Stomach (tissue), 9 donors: Measurements from ENCODE around the gene ATOX1. TPM values are rescaled to one million over a fixed set of nuclear protein-coding genes. Genes with fewer than 3 reads are reported as not detected.
"Not testable (repeated sequence)": the region's sequence is repeated elsewhere in the genome, so short reads cannot be mapped to it uniquely, and the experiment has no call there.

Experiments
- DNase-seq, 2 donors: peaks; one replicate each; pipeline versions ENCODE4 v3.0.0 to v3.0.0-alpha.2; 2013 to 2019
- H3K27ac ChIP-seq, 5 donors: fragments of 200-600 bp in 4 of 5; sonication (generic) in 4 of 5; one replicate each; pipeline ENCODE4 v1.5.1; 2013 to 2019; ENCODE audit warnings: mild to moderate bottlenecking in 1 of 5, moderate library complexity in 1 of 5
- H3K27me3 ChIP-seq, 3 donors: fragments of 200-600 bp; sonication (generic); one replicate each; pipeline ENCODE4 v1.5.1; 2017 to 2019; ENCODE audit warnings: mixed run types in 1 of 3
- H3K36me3 ChIP-seq, 4 donors: fragments of 200-600 bp; sonication (generic); 1 replicate in 3 of 4; 2 replicates in 1 of 4; pipeline ENCODE4 v1.5.1; 2016 to 2019
- H3K4me1 ChIP-seq, 4 donors: fragments of 200-600 bp; sonication (generic); one replicate each; pipeline ENCODE4 v1.5.1; 2016 to 2019
- H3K4me3 ChIP-seq, 4 donors: fragments of 200-600 bp; sonication (generic) in 3 of 4; one replicate each; pipeline ENCODE4 v1.5.1; 2016 to 2019; ENCODE audit warnings: mild to moderate bottlenecking in 1 of 4
- H3K9me3 ChIP-seq, 4 donors: fragments of 200-600 bp; sonication (generic); one replicate each; pipeline ENCODE4 v1.5.1; 2016 to 2019
- EP300 ChIP-seq: sonication (generic); formaldehyde crosslinking; IDR thresholded peaks from one replicate; pipeline ENCODE4 v1.6.1; 2017; ENCODE audit warnings: antibody characterized with exemption
- POLR2A ChIP-seq, 4 donors: fragments of 450-650 bp; IDR thresholded peaks; one replicate each; pipeline ENCODE4 v1.6.1; 2016; ENCODE audit warnings: antibody characterized with exemption in 4 of 4, control low read depth in 2 of 4, mild to moderate bottlenecking in 1 of 4, moderate library complexity in 1 of 4
- POLR2AphosphoS5 ChIP-seq, 3 donors: sonication (generic); formaldehyde crosslinking; IDR thresholded peaks; one replicate each; pipeline ENCODE4 v1.6.1; 2016; ENCODE audit warnings: antibody characterized with exemption in 3 of 3
- WGBS, 5 donors: extraction: QIAGEN DNeasy Blood & Tissue Kit in 3 of 5; methylation state at CpG; one replicate each; pipeline versions ENCODE4 v1.1.5 to v1.1.7; 2013 to 2018; 5-methylcytosine and 5-hydroxymethylcytosine counted together
- intact Hi-C: fragments of 100-400 bp; cut with DNase I; formaldehyde crosslinking; loops from one replicate; pipeline ENCODE4 v1.15.1; 2023; ENCODE audit warnings: low total_unique reads
- polyA plus RNA-seq, 3 donors: library from polyadenylated mRNA; stranded (reverse); fragments of 200-250 nt; gene quantifications; one replicate each; pipeline ENCODE4 v1.2.3, GENCODE V29; 2013
- total RNA-seq, 5 donors: library from RNA; depleted of rRNA; stranded (reverse); fragments of >200 nt; gene quantifications; one replicate each; pipeline versions ENCODE4 v1.1.0 to v1.2.3, GENCODE V29; 2014 to 2016
- TF ChIP-seq, protein P1 (sequence below), 7 experiments: fragments of 450-650 bp in 4 of 7; fragments of 200-600 bp in 3 of 7; sonication (generic) in 3 of 7; IDR thresholded peaks; one replicate each; pipeline ENCODE4 v1.5.1; 2016 to 2019; ENCODE audit warnings: antibody characterized with exemption in 7 of 7, control low read depth in 2 of 7, mild to moderate bottlenecking in 1 of 7
- donor health status: healthy with polysubstance abuse.
- donor health status: Bipolar disorder and iron deficiency.
- donor health status: healthy.

The ATOX1 gene
- total and polyA plus RNA-seq, 8 donors, result 24.6 to 177 (median 80.6) TPM; not detected in 1

DNA sequence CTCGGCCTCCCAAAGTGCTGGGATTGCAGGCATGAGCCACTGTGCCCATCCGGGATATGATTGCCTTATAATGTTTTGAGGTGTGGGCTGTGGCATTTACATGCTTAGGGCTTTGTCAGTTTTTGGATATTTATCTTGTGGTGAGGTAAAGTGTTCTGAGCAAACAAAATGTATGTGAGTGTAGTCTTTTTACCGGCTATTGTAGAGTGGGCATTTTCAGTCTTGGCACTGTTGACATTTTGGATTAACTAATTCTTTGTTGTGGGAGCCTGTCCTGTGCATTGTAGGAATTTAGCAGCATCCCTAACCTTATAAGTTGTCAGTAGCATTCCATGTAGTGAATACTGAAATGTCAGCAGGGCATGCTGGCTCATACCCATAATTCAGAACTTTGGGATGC, 34.9 kb upstream of the ATOX1 start:
- H3K27me3 ChIP-seq, result no peaks in the 10 kb centered on the region
- no peaks in the 10 kb centered on the region for H3K9me3 ChIP-seq
- DNase-seq, result no peak
- TF ChIP-seq EP300, result no peak
- no peak overlapping the region for H3K27ac ChIP-seq
- intact Hi-C loops, result no loop called here
- WGBS, 5 donors, result 66 to 90% (median 75%) methylated on average over 3 of the region's 3 CpGs
- H3K36me3 ChIP-seq, result peaks cover 54 to 100% (median 100%) of the 10 kb centered on the region in 4 donors
- no peak overlapping the region for H3K4me3 ChIP-seq
- peaks cover 0 to 9% (median 4%) of the 10 kb centered on the region in 4 donors for H3K4me1 ChIP-seq

DNA sequence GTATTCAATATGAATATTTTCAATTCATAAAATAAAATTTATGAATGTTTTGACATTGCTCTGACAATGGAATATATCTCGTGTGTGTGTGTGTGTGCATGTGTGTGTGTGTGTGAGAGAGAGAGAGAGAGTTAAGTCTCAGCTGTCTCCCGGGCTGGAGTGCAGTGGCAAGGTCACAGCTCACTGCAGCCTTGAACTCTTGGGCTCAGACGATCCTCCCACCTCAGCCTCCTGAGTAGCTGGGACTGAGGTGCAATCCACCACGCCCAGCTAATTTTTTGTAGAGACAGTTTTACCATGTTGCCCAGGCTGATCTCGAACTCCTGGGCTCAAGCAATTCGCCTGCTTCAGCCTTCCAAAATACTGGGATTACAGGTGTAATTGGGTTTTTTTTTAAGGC, 29.4 kb upstream of the ATOX1 start:
- intact Hi-C loops, result no loop called here
- no peak for DNase-seq
- Histone ChIP-seq H3K27me3 (no peaks in the 10 kb centered on the region), H3K4me1 (peaks cover 0 to 40% (median 29%) of the 10 kb centered on the region in 4 donors), H3K4me3 (no peak overlapping the region), H3K27ac (no peak overlapping the region), H3K9me3 (no peaks in the 10 kb centered on the region), H3K36me3 (peaks cover 26 to 64% (median 62%) of the 10 kb centered on the region in 4 donors)
- TF ChIP-seq EP300, result no peak
- TF ChIP-seq, protein P1, sequence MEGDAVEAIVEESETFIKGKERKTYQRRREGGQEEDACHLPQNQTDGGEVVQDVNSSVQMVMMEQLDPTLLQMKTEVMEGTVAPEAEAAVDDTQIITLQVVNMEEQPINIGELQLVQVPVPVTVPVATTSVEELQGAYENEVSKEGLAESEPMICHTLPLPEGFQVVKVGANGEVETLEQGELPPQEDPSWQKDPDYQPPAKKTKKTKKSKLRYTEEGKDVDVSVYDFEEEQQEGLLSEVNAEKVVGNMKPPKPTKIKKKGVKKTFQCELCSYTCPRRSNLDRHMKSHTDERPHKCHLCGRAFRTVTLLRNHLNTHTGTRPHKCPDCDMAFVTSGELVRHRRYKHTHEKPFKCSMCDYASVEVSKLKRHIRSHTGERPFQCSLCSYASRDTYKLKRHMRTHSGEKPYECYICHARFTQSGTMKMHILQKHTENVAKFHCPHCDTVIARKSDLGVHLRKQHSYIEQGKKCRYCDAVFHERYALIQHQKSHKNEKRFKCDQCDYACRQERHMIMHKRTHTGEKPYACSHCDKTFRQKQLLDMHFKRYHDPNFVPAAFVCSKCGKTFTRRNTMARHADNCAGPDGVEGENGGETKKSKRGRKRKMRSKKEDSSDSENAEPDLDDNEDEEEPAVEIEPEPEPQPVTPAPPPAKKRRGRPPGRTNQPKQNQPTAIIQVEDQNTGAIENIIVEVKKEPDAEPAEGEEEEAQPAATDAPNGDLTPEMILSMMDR (IDR thresholded peaks at IDR 0.05), result no peak
- WGBS, 5 donors, result 78 to 87% (median 80%) methylated on average over 6 of the region's 6 CpGs

DNA sequence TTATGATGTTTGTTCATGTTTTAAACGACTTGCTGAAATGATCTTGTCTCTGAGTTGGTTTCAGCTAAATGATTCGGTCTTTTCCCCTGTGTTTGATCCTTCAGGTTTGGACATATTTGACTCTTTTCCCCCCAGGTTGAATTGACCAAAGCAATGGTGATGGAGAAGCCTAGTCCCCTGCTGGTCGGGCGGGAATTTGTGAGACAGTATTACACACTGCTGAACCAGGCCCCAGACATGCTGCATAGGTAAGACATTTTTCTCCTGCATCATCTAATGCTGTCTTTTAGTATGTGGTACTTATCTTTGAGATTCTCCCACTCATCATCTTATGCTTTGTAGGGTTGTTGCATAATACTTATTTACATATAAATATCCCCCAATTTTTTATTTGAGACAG, 28.0 kb upstream of the ATOX1 start:
- Histone ChIP-seq H3K9me3 (no peaks in the 10 kb centered on the region), H3K4me3 (no peak overlapping the region), H3K4me1 (peaks cover 8 to 53% (median 40%) of the 10 kb centered on the region in 4 donors), H3K27me3 (no peaks in the 10 kb centered on the region), H3K27ac (no peak overlapping the region), H3K36me3 (peaks cover 15 to 51% (median 49%) of the 10 kb centered on the region in 4 donors)
- DNase-seq, result no peak
- intact Hi-C loops, result no loop called here
- TF ChIP-seq EP300 (no peak), POLR2AphosphoS5 (IDR thresholded peaks at IDR 0.05) (no peak), POLR2A (IDR thresholded peaks at IDR 0.05) (no peak)
- TF ChIP-seq, protein P1 (IDR thresholded peaks at IDR 0.05), result no peak
- WGBS, 5 donors, result 69 to 79% (median 75%) methylated on average over 4 of the region's 4 CpGs

GRCh38 chr5:151784141-151784540, 25.7 kb upstream of the ATOX1 start:
- DNase-seq, result no peak
- Histone ChIP-seq H3K27me3 (no peaks in the 10 kb centered on the region), H3K9me3 (no peaks in the 10 kb centered on the region), H3K4me3 (no peak overlapping the region), H3K27ac (no peak overlapping the region), H3K36me3 (peaks cover 0 to 28% (median 26%) of the 10 kb centered on the region in 4 donors), H3K4me1 (peaks cover 31 to 76% (median 59%) of the 10 kb centered on the region in 4 donors)
- TF ChIP-seq POLR2A (IDR thresholded peaks at IDR 0.05), result no peak
- TF ChIP-seq, protein P1 (IDR thresholded peaks at IDR 0.05), result no peak
- no peak for TF ChIP-seq POLR2AphosphoS5 (IDR thresholded peaks at IDR 0.05)
- no peak for TF ChIP-seq EP300
- intact Hi-C loops, result no loop called here
- WGBS, 5 donors, result 35 to 56% (median 44%) methylated on average over 3 of the region's 3 CpGs

- H3K9me3 ChIP-seq, H3K4me3 ChIP-seq, H3K27me3 ChIP-seq, H3K27ac ChIP-seq, intact Hi-C loops, DNase-seq: not testable (repeated sequence)
- Histone ChIP-seq H3K36me3 (peaks cover 0 to 26% (median 22%) of the 10 kb centered on the region in 4 donors), H3K4me1 (peaks cover 36 to 81% (median 64%) of the 10 kb centered on the region in 4 donors)
- WGBS, 5 donors, result 93 to 96% (median 95%) methylated on average over 16 of the region's 16 CpGs
Measured at GRCh38 chr5:151783664-151784063, 25.2 kb upstream of the ATOX1 start.
